Measurements from ENCODE around the gene POC5.

The POC5 gene

GRCh38 chr5:75717082-75717922, at the start of gene POC5:
TSS of gene POC5 (minus strand) at chr5:75717437. CDS start at chr5:75712937, 4,500 bp downstream.
- DNase-seq (ENCODE audit: low spot score) = peak; percentile 93
- TF ChIP-seq CTCF (IDR thresholded peaks at IDR 0.05; ENCODE audit: extremely low read depth, missing control alignments) = no peak

DNA sequence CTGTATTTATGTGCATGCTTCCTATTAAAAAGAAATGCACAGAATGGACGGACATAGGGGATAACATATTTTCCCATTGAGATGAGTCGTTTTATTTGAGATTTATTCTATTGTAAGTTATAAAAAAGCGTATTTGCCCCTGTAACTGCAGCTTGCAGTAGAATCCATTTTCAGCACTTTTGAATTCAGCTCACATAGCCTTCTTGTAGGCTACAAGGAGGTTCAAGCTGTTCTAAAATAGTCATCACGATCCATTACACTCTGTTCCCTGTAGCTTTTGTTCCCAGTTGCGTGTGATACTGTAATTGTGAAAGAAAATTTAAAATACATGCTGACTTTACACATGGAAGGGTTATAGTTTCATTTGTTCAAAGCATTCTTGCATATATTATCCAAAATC, 40.9 kb upstream of the POC5 start:
- TF ChIP-seq CTCF (IDR thresholded peaks at IDR 0.05; ENCODE audit: extremely low read depth, missing control alignments) = no peak
- no peak for DNase-seq (ENCODE audit: low spot score)

DNA sequence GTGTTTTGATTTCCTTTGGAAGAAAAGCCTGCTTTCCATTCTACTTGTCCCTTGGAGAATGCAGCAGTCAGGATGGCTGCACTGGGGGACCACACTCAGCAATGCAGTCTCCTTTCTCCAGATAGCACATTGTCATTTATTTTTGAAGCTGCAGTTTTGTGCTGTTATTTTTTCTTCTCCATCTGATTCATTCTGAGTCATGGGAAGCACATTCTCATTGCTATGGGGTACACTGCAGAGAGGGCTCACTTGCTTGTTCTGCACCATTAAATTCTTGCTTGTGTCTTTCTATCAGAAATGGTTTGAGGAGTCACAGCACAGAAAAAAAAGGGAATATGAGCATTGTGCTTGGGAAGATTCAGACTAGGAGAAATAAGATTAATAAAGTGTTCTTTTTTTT, 39.7 kb upstream of the POC5 start:
- no peak for TF ChIP-seq CTCF (IDR thresholded peaks at IDR 0.05; ENCODE audit: extremely low read depth, missing control alignments)
- DNase-seq (ENCODE audit: low spot score) = no peak

- no peak for DNase-seq (ENCODE audit: low spot score)
- no peak for TF ChIP-seq CTCF (IDR thresholded peaks at IDR 0.05; ENCODE audit: extremely low read depth, missing control alignments)
Measured at GRCh38 chr5:75756211-75756610, 39.0 kb upstream of the POC5 start.

GRCh38 chr5:75753182-75753581, 35.9 kb upstream of the POC5 start:
- no peak for TF ChIP-seq CTCF (IDR thresholded peaks at IDR 0.05; ENCODE audit: extremely low read depth, missing control alignments)
- DNase-seq (ENCODE audit: low spot score) = no peak

- no peak for DNase-seq (ENCODE audit: low spot score)
- no peak for TF ChIP-seq CTCF (IDR thresholded peaks at IDR 0.05; ENCODE audit: extremely low read depth, missing control alignments)
Measured at GRCh38 chr5:75744355-75744754, 27.1 kb upstream of the POC5 start.

GRCh38 chr5:75736273-75736672, 19.0 kb upstream of the POC5 start:
- DNase-seq (ENCODE audit: low spot score) = no peak
- no peak for TF ChIP-seq CTCF (IDR thresholded peaks at IDR 0.05; ENCODE audit: extremely low read depth, missing control alignments)
